ENCODE measurements around the gene CD244.
"Not testable (repeated sequence)": the region's sequence is repeated elsewhere in the genome, so short reads cannot be mapped to it uniquely, and the experiment has no call there.

The CD244 gene

GRCh38 chr1:160879056-160879455 is 16.4 kb upstream of the CD244 start:
- DNase-seq (ENCODE audit: low read depth) = no peak

GRCh38 chr1:160877221-160877620 is 14.5 kb upstream of the CD244 start:
- DNase-seq (ENCODE audit: low read depth) = no peak

GRCh38 chr1:160876311-160876710 is 13.6 kb upstream of the CD244 start:
- no peak for DNase-seq (ENCODE audit: low read depth)

GRCh38 chr1:160875591-160875990 is 12.9 kb upstream of the CD244 start:
- DNase-seq (ENCODE audit: low read depth) = not testable (repeated sequence)

GRCh38 chr1:160874935-160875334 is 12.2 kb upstream of the CD244 start:
- DNase-seq (ENCODE audit: low read depth) = no peak

GRCh38 chr1:160868141-160868540 is 5.5 kb upstream of the CD244 start:
- no peak for DNase-seq (ENCODE audit: low read depth)

- not testable (repeated sequence) for DNase-seq (ENCODE audit: low read depth)
These were observed 5.0 kb upstream of the CD244 start for GRCh38 chr1:160867651-160868050.

GRCh38 chr1:160866695-160867260 is 4.1 kb upstream of the CD244 start:
- DNase-seq (ENCODE audit: low read depth) = no peak

- DNase-seq (ENCODE audit: low read depth) = no peak
These were observed 3.5 kb upstream of the CD244 start for GRCh38 chr1:160866001-160866694.

GRCh38 chr1:160865337-160865736 is 2.6 kb upstream of the CD244 start:
- no peak for DNase-seq (ENCODE audit: low read depth)

GRCh38 chr1:160864173-160864572 is 1.5 kb upstream of the CD244 start:
- DNase-seq (ENCODE audit: low read depth) = no peak

- no peak for DNase-seq (ENCODE audit: low read depth)
These were observed 1.1 kb upstream of the CD244 start for GRCh38 chr1:160863774-160864131.

GRCh38 chr1:160863061-160863773 is 530 bp upstream of the CD244 start:
- no peak for DNase-seq (ENCODE audit: low read depth)

GRCh38 chr1:160860840-160861505 is 1.7 kb downstream of the CD244 start:
- DNase-seq (ENCODE audit: low read depth) = no peak

GRCh38 chr1:160859166-160859565 is 3.5 kb downstream of the CD244 start:
- no peak for DNase-seq (ENCODE audit: low read depth)

- no peak for DNase-seq (ENCODE audit: low read depth)
These were observed 4.2 kb downstream of the CD244 start for GRCh38 chr1:160858507-160858906.

- DNase-seq (ENCODE audit: low read depth) = no peak
These were observed 4.6 kb downstream of the CD244 start for GRCh38 chr1:160858097-160858496.

GRCh38 chr1:160855181-160855981 is 7.3 kb downstream of the CD244 start:
- no peak for DNase-seq (ENCODE audit: low read depth)

- no peak for DNase-seq (ENCODE audit: low read depth)
These were observed 8.9 kb downstream of the CD244 start for GRCh38 chr1:160853754-160854153.

GRCh38 chr1:160853014-160853413 is 9.7 kb downstream of the CD244 start:
- DNase-seq (ENCODE audit: low read depth) = no peak

- DNase-seq (ENCODE audit: low read depth) = no peak
These were observed 11.7 kb downstream of the CD244 start for GRCh38 chr1:160850993-160851392.

GRCh38 chr1:160850541-160850940 is 12.1 kb downstream of the CD244 start:
- no peak for DNase-seq (ENCODE audit: low read depth)

Measured in stimulated activated CD4-positive, alpha-beta T cell treated with anti-CD3 and anti-CD28 coated beads, Interleukin-2, amount 100 ng/mL, for 4 hours (primary cell).